ENCODE results near the gene DNM2.

Gene DNM2

DNA sequence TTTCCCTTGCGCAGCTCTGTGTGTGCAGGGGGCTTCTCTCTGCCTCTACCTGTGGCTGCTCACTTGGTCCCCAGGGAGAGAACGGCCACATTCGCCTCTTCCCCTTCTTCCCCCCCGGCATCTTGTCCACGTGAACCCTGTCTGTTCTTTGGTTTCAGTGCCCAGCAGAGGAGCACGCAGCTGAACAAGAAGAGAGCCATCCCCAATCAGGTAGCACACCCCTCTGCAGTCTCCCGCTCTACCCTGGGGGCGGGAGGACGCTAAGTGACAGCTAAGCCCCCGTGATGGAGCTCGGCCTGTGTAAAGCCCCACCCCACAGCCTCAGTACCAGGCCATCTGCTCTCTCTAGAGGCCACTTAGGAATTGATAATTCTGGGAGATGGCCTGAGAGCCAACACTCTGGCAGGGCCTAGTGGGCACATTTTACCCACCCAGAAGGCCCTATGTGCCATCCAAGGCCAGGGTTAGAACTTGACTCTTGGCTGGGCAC lies 87.9 kb downstream of the DNM2 start:
- TF ChIP-seq, protein P1, sequence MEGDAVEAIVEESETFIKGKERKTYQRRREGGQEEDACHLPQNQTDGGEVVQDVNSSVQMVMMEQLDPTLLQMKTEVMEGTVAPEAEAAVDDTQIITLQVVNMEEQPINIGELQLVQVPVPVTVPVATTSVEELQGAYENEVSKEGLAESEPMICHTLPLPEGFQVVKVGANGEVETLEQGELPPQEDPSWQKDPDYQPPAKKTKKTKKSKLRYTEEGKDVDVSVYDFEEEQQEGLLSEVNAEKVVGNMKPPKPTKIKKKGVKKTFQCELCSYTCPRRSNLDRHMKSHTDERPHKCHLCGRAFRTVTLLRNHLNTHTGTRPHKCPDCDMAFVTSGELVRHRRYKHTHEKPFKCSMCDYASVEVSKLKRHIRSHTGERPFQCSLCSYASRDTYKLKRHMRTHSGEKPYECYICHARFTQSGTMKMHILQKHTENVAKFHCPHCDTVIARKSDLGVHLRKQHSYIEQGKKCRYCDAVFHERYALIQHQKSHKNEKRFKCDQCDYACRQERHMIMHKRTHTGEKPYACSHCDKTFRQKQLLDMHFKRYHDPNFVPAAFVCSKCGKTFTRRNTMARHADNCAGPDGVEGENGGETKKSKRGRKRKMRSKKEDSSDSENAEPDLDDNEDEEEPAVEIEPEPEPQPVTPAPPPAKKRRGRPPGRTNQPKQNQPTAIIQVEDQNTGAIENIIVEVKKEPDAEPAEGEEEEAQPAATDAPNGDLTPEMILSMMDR (conservative IDR thresholded peaks at IDR 0.05) = no peak
- no peak for TF ChIP-seq ZFX (IDR thresholded peaks at IDR 0.05)
- no peak overlapping the region for H3K27ac ChIP-seq

- no peak overlapping the region for H3K27ac ChIP-seq
- TF ChIP-seq ZFX (IDR thresholded peaks at IDR 0.05) = no peak
- TF ChIP-seq, protein P1 (conservative IDR thresholded peaks at IDR 0.05) = no peak
These were observed 91.2 kb downstream of the DNM2 start for GRCh38 chr19:10808937-10809649.

GRCh38 chr19:10809651-10810285 lies 91.9 kb downstream of the DNM2 start:
- H3K27ac ChIP-seq = no peak overlapping the region
- no peak for TF ChIP-seq ZFX (IDR thresholded peaks at IDR 0.05)
- TF ChIP-seq, protein P1 (conservative IDR thresholded peaks at IDR 0.05) = no peak

- no peak overlapping the region for H3K27ac ChIP-seq
- TF ChIP-seq ZFX (IDR thresholded peaks at IDR 0.05) = no peak
- TF ChIP-seq, protein P1 (conservative IDR thresholded peaks at IDR 0.05) = no peak
These were observed 93.7 kb downstream of the DNM2 start for GRCh38 chr19:10811391-10812111.

DNA sequence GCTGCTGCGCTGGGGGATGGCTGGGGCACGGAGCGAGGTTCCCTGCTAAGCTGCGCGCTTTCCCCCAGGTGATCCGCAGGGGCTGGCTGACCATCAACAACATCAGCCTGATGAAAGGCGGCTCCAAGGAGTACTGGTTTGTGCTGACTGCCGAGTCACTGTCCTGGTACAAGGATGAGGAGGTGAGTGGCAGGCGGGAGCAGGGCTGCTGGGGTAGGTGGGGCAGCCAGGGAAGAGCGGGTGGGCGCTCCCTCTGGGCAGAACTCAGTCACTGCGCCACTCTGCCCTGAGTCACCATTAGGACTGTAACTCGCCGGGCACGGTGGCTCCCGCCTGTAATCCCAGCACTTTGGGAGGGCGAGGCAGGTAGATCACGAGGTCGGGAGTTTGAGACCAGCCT lies 94.3 kb downstream of the DNM2 start:
- TF ChIP-seq ZFX (IDR thresholded peaks at IDR 0.05) = no peak
- TF ChIP-seq, protein P1 (conservative IDR thresholded peaks at IDR 0.05) = no peak
- no peak overlapping the region for H3K27ac ChIP-seq

GRCh38 chr19:10812902-10813404 lies 95.1 kb downstream of the DNM2 start:
- TF ChIP-seq, protein P1 (conservative IDR thresholded peaks at IDR 0.05) = no peak
- TF ChIP-seq ZFX (IDR thresholded peaks at IDR 0.05) = no peak
- H3K27ac ChIP-seq = no peak overlapping the region
